Renal cortical epithelial cell (primary cell): Measurements from ENCODE around the gene USP34. TPM values are rescaled to one million over a fixed set of nuclear protein-coding genes. Genes with fewer than 3 reads are reported as not detected.
"Not testable (repeated sequence)": the region's sequence is repeated elsewhere in the genome, so short reads cannot be mapped to it uniquely, and the experiment has no call there.

Source experiments
- DNase-seq: peaks from one replicate; pipeline ENCODE4 v3.0.0-alpha.2; 2011; ENCODE audit warnings: low read depth
- total RNA-seq: library from RNA; depleted of rRNA; stranded (reverse); fragments of >200 nt; gene quantifications from 2 replicates; pipeline ENCODE4 v1.2.3, GENCODE V29; 2014

USP34 gene
- total RNA-seq, 1 donor from 2014 or later: 182 TPM

GRCh38 chr2:61426267-61426897 lies 44.5 kb downstream of the USP34 start:
- peak; percentile 47 for DNase-seq

GRCh38 chr2:61425605-61426155 lies 45.2 kb downstream of the USP34 start:
- DNase-seq: no peak

- no peak for DNase-seq
Observed at GRCh38 chr2:61423714-61424113, 47.2 kb downstream of the USP34 start.

- DNase-seq: no peak
Observed at GRCh38 chr2:61421611-61422010, 49.3 kb downstream of the USP34 start.

- DNase-seq: no peak
Observed at GRCh38 chr2:61420991-61421544, 49.8 kb downstream of the USP34 start.

- DNase-seq: no peak
Observed at GRCh38 chr2:61419570-61419969, 51.3 kb downstream of the USP34 start.

- DNase-seq: no peak
Observed at GRCh38 chr2:61419129-61419528, 51.8 kb downstream of the USP34 start.

- DNase-seq: no peak
Observed at GRCh38 chr2:61416871-61417645, 53.8 kb downstream of the USP34 start.

GRCh38 chr2:61415265-61415664 lies 55.6 kb downstream of the USP34 start:
- DNase-seq: no peak

- no peak for DNase-seq
Observed at GRCh38 chr2:61414674-61415073, 56.2 kb downstream of the USP34 start.

- no peak for DNase-seq
Observed at GRCh38 chr2:61411109-61411508, 59.8 kb downstream of the USP34 start.

- DNase-seq: no peak
Observed at GRCh38 chr2:61410185-61410584, 60.7 kb downstream of the USP34 start.

- DNase-seq: peak; percentile 44
Observed at GRCh38 chr2:61405813-61406212, 65.1 kb downstream of the USP34 start.

- no peak for DNase-seq
Observed at GRCh38 chr2:61404438-61404837, 66.4 kb downstream of the USP34 start.

GRCh38 chr2:61398413-61398812 lies 72.5 kb downstream of the USP34 start:
- no peak for DNase-seq

- no peak for DNase-seq
Observed at GRCh38 chr2:61396005-61396404, 74.9 kb downstream of the USP34 start.

GRCh38 chr2:61387588-61387987 lies 83.3 kb downstream of the USP34 start:
- DNase-seq: not testable (repeated sequence)

GRCh38 chr2:61380882-61381197 lies 90.0 kb downstream of the USP34 start:
- not testable (repeated sequence) for DNase-seq

- no peak for DNase-seq
Observed at GRCh38 chr2:61380056-61380881, 90.6 kb downstream of the USP34 start.

GRCh38 chr2:61379521-61379920 lies 91.4 kb downstream of the USP34 start:
- no peak for DNase-seq

- no peak for DNase-seq
Observed at GRCh38 chr2:61378281-61378680, 92.6 kb downstream of the USP34 start.

GRCh38 chr2:61377046-61377445 lies 93.8 kb downstream of the USP34 start:
- DNase-seq: no peak
